Stimulated activated naive CD8-positive, alpha-beta T cell treated with anti-CD3 and anti-CD28 coated beads, Interleukin-15, amount 100 ng/mL, for 72 hours (primary cell): Measurements from ENCODE around the gene CTDSP2.

ENCODE experiments used
- ATAC-seq: fragments of 150-1000 bp; cut with Tn5 transposase; 2 replicates; pipeline ENCODE4 v1.10.0; 2021; ENCODE audit warnings: mild to moderate bottlenecking, moderate library complexity
- DNase-seq, 2 donors: peaks; one replicate each; pipeline ENCODE4 v3.0.0; 2021 to 2022
- H3K27ac Mint-ChIP-seq, 2 donors: one replicate each; pipeline ENCODE4 v1.8.0; 2022; ENCODE audit warnings: mild to moderate bottlenecking in 2 of 2, mixed read lengths in 2 of 2, moderate library complexity in 2 of 2
- H3K27me3 Mint-ChIP-seq: one replicate; pipeline ENCODE4 v1.8.0; 2022; ENCODE audit warnings: mixed read lengths
- H3K4me1 Mint-ChIP-seq: one replicate; pipeline ENCODE4 v1.8.0; 2022; ENCODE audit warnings: mild to moderate bottlenecking, mixed read lengths
- H3K4me3 Mint-ChIP-seq, 2 donors: one replicate each; pipeline ENCODE4 v1.8.0; 2022; ENCODE audit warnings: mild to moderate bottlenecking in 2 of 2, mixed read lengths in 2 of 2, moderate library complexity in 1 of 2
- H3K9me3 Mint-ChIP-seq, 2 donors: one replicate each; pipeline ENCODE4 v1.8.0; 2022; ENCODE audit warnings: mixed read lengths in 2 of 2

CTDSP2 gene

GRCh38 chr12:57808351-57808750, 38.2 kb downstream of the CTDSP2 start:
- ATAC-seq (no peak), DNase-seq (no peak)
- Mint-ChIP-seq H3K9me3 (no peaks in the 10 kb centered on the region), H3K4me1 (no peaks in the 10 kb centered on the region), H3K4me3 (no peak overlapping the region), H3K27ac (no peak overlapping the region), H3K27me3 (no peaks in the 10 kb centered on the region)

- no peak overlapping the region for H3K4me3 Mint-ChIP-seq
- H3K27me3 Mint-ChIP-seq: no peaks in the 10 kb centered on the region
- DNase-seq (no peak), ATAC-seq (no peak)
- no peaks in the 10 kb centered on the region for H3K9me3 Mint-ChIP-seq
- no peak overlapping the region for H3K27ac Mint-ChIP-seq
- H3K4me1 Mint-ChIP-seq: peaks cover 5% of the 10 kb centered on the region
Measured at GRCh38 chr12:57807285-57807684, 39.2 kb downstream of the CTDSP2 start.

GRCh38 chr12:57806677-57807076, 39.9 kb downstream of the CTDSP2 start:
- H3K9me3 Mint-ChIP-seq: no peaks in the 10 kb centered on the region
- H3K27me3 Mint-ChIP-seq: no peaks in the 10 kb centered on the region
- DNase-seq (no peak), ATAC-seq (no peak)
- no peak overlapping the region for H3K4me3 Mint-ChIP-seq
- no peak overlapping the region for H3K27ac Mint-ChIP-seq
- peaks cover 7% of the 10 kb centered on the region for H3K4me1 Mint-ChIP-seq

GRCh38 chr12:57803319-57803893, 43.1 kb downstream of the CTDSP2 start:
- H3K27ac Mint-ChIP-seq: no peak overlapping the region
- no peaks in the 10 kb centered on the region for H3K9me3 Mint-ChIP-seq
- H3K4me3 Mint-ChIP-seq: no peak overlapping the region
- H3K27me3 Mint-ChIP-seq: no peaks in the 10 kb centered on the region
- H3K4me1 Mint-ChIP-seq: peaks cover 7% of the 10 kb centered on the region
- peak; percentile 45 for ATAC-seq
- DNase-seq: peak in 1 of 2 donors; percentile 23

GRCh38 chr12:57802607-57803006, 43.9 kb downstream of the CTDSP2 start:
- ATAC-seq: no peak
- no peak for DNase-seq
- peak overlapping the region in 1 of 2 donors; percentile 21 for H3K27ac Mint-ChIP-seq
- no peak overlapping the region for H3K4me3 Mint-ChIP-seq
- no peaks in the 10 kb centered on the region for H3K9me3 Mint-ChIP-seq
- no peaks in the 10 kb centered on the region for H3K27me3 Mint-ChIP-seq
- peaks cover 7% of the 10 kb centered on the region for H3K4me1 Mint-ChIP-seq

GRCh38 chr12:57800965-57801364, 45.6 kb downstream of the CTDSP2 start:
- H3K4me3 Mint-ChIP-seq: no peak overlapping the region
- no peak for ATAC-seq
- peaks cover 7% of the 10 kb centered on the region for H3K4me1 Mint-ChIP-seq
- no peak overlapping the region for H3K27ac Mint-ChIP-seq
- no peak for DNase-seq
- no peaks in the 10 kb centered on the region for H3K9me3 Mint-ChIP-seq
- no peaks in the 10 kb centered on the region for H3K27me3 Mint-ChIP-seq

GRCh38 chr12:57797933-57798332, 48.6 kb downstream of the CTDSP2 start:
- Mint-ChIP-seq H3K27ac (no peak overlapping the region), H3K4me3 (no peak overlapping the region), H3K9me3 (no peaks in the 10 kb centered on the region), H3K27me3 (no peaks in the 10 kb centered on the region), H3K4me1 (peaks cover 15% of the 10 kb centered on the region)
- DNase-seq (no peak), ATAC-seq (no peak)

- H3K9me3 Mint-ChIP-seq: no peaks in the 10 kb centered on the region
- H3K4me3 Mint-ChIP-seq: no peak overlapping the region
- peaks cover 9% of the 10 kb centered on the region for H3K4me1 Mint-ChIP-seq
- H3K27me3 Mint-ChIP-seq: no peaks in the 10 kb centered on the region
- ATAC-seq (no peak), DNase-seq (no peak)
- peak overlapping the region in 1 of 2 donors; percentile 4 for H3K27ac Mint-ChIP-seq
Measured at GRCh38 chr12:57796996-57797395, 49.5 kb downstream of the CTDSP2 start.

GRCh38 chr12:57795354-57795753, 51.2 kb downstream of the CTDSP2 start:
- Mint-ChIP-seq H3K27me3 (no peaks in the 10 kb centered on the region), H3K4me1 (peaks cover 9% of the 10 kb centered on the region), H3K4me3 (no peak overlapping the region), H3K27ac (peak overlapping the region in 1 of 2 donors; percentile 40), H3K9me3 (no peaks in the 10 kb centered on the region)
- no peak for ATAC-seq
- DNase-seq: no peak

- Mint-ChIP-seq H3K9me3 (no peaks in the 10 kb centered on the region), H3K27me3 (no peaks in the 10 kb centered on the region), H3K27ac (no peak overlapping the region), H3K4me1 (peaks cover 9% of the 10 kb centered on the region), H3K4me3 (no peak overlapping the region)
- no peak for ATAC-seq
- no peak for DNase-seq
Measured at GRCh38 chr12:57793920-57794319, 52.6 kb downstream of the CTDSP2 start.

GRCh38 chr12:57783861-57784260, 62.7 kb downstream of the CTDSP2 start:
- peak overlapping the region; percentile 62 to 70 for H3K4me3 Mint-ChIP-seq
- no peaks in the 10 kb centered on the region for H3K9me3 Mint-ChIP-seq
- DNase-seq (no peak), ATAC-seq (no peak)
- no peaks in the 10 kb centered on the region for H3K27me3 Mint-ChIP-seq
- H3K27ac Mint-ChIP-seq: peak overlapping the region in 1 of 2 donors; percentile 42
- peaks cover 23% of the 10 kb centered on the region for H3K4me1 Mint-ChIP-seq

- H3K4me1 Mint-ChIP-seq: peaks cover 23% of the 10 kb centered on the region
- no peaks in the 10 kb centered on the region for H3K27me3 Mint-ChIP-seq
- H3K4me3 Mint-ChIP-seq: peak overlapping the region; percentile 94 to 99
- ATAC-seq: no peak
- H3K9me3 Mint-ChIP-seq: no peaks in the 10 kb centered on the region
- peak overlapping the region in 1 of 2 donors; percentile 96 for H3K27ac Mint-ChIP-seq
- DNase-seq: no peak
Measured at GRCh38 chr12:57783466-57783801, 63.1 kb downstream of the CTDSP2 start.

- Mint-ChIP-seq H3K27ac (peak within 1 kb of the TSS; percentile 96 to 97), H3K4me1 (peaks cover 23% of the 10 kb centered on the region), H3K9me3 (no peaks in the 10 kb centered on the region), H3K27me3 (no peaks in the 10 kb centered on the region), H3K4me3 (peak within 1 kb of the TSS; percentile 94 to 99)
- DNase-seq (peak; percentile 93 to 95), ATAC-seq (peak; percentile 96)
Measured at GRCh38 chr12:57782608-57783465, 63.7 kb downstream of the CTDSP2 start, which contains the start of gene TSFM. Gene TSFM, plus strand, starts transcription at chr12:57782787. Its CDS starts 15 bp downstream, at chr12:57782802.

- DNase-seq: no peak
- H3K27ac Mint-ChIP-seq: peak overlapping the region; percentile 96 to 97
- H3K27me3 Mint-ChIP-seq: no peaks in the 10 kb centered on the region
- H3K9me3 Mint-ChIP-seq: no peaks in the 10 kb centered on the region
- peak overlapping the region; percentile 94 to 99 for H3K4me3 Mint-ChIP-seq
- peaks cover 23% of the 10 kb centered on the region for H3K4me1 Mint-ChIP-seq
- peak; percentile 3 for ATAC-seq
Measured at GRCh38 chr12:57782243-57782607, 64.3 kb downstream of the CTDSP2 start.

- DNase-seq: no peak
- no peak for ATAC-seq
- Mint-ChIP-seq H3K9me3 (no peaks in the 10 kb centered on the region), H3K27me3 (no peaks in the 10 kb centered on the region), H3K27ac (peak overlapping the region in 1 of 2 donors; percentile 96), H3K4me1 (peaks cover 23% of the 10 kb centered on the region), H3K4me3 (no peak overlapping the region)
Measured at GRCh38 chr12:57781801-57782200, 64.7 kb downstream of the CTDSP2 start.

GRCh38 chr12:57781244-57781643, 65.3 kb downstream of the CTDSP2 start:
- Mint-ChIP-seq H3K4me1 (peaks cover 23% of the 10 kb centered on the region), H3K27ac (no peak overlapping the region), H3K27me3 (no peaks in the 10 kb centered on the region), H3K4me3 (no peak overlapping the region), H3K9me3 (no peaks in the 10 kb centered on the region)
- DNase-seq: no peak
- ATAC-seq: no peak
